RWPE2 (cell line): ENCODE results near the gene BSG.

ENCODE experiments used
- ATAC-seq: fragments of 200-7000 bp; cut with Tn5 transposase; 3 replicates; pipeline ENCODE4 v1.9.1; 2021; ENCODE audit warnings: low read depth
- DNase-seq: peaks from one replicate; pipeline ENCODE4 v3.0.0-alpha.2; 2020; ENCODE audit warnings: low spot score
- H3K27ac ChIP-seq: fragments of 450-650 bp; 2 replicates; pipeline ENCODE4 v1.5.1; 2017; ENCODE audit warnings: mild to moderate bottlenecking; ENCODE audit not compliant: poor library complexity, severe bottlenecking
- H3K27me3 ChIP-seq: fragments of 250-450 bp; sonication (Bioruptor Pico); 2 replicates; pipeline ENCODE4 v1.5.1; 2021; ENCODE audit warnings: mild to moderate bottlenecking, moderate library complexity; ENCODE audit not compliant: insufficient read depth, poor library complexity, severe bottlenecking
- H3K36me3 ChIP-seq: fragments of 250-450 bp; sonication (Bioruptor Pico); 2 replicates; pipeline ENCODE4 v1.5.1; 2020; ENCODE audit warnings: low read depth, mild to moderate bottlenecking, moderate library complexity
- H3K4me1 ChIP-seq: fragments of 250-450 bp; sonication (Bioruptor Pico); 2 replicates; pipeline ENCODE4 v1.5.1; 2021; ENCODE audit warnings: mild to moderate bottlenecking, moderate library complexity; ENCODE audit not compliant: insufficient read depth, poor library complexity, severe bottlenecking
- H3K4me3 ChIP-seq: fragments of 250-450 bp; sonication (Bioruptor Pico); 2 replicates; pipeline ENCODE4 v1.5.1; 2021; ENCODE audit warnings: mild to moderate bottlenecking, moderate library complexity; ENCODE audit not compliant: severe bottlenecking
- H3K9me3 ChIP-seq: fragments of 250-450 bp; sonication (Bioruptor Pico); 2 replicates; pipeline ENCODE4 v1.5.1; 2021; ENCODE audit warnings: mild to moderate bottlenecking, moderate library complexity; ENCODE audit not compliant: severe bottlenecking
- CTCF ChIP-seq: fragments of 450-650 bp; IDR thresholded peaks from one replicate; pipeline ENCODE4 v1.5.1; 2017; ENCODE audit warnings: mild to moderate bottlenecking, moderate library complexity; ENCODE audit not compliant: poor library complexity, severe bottlenecking

Gene BSG

GRCh38 chr19:610801-611480, 38.5 kb downstream of the BSG start:
- Histone ChIP-seq H3K27ac (no peak overlapping the region), H3K4me1 (no peaks in the 10 kb centered on the region), H3K9me3 (no peaks in the 10 kb centered on the region), H3K4me3 (no peak overlapping the region), H3K36me3 (no peaks in the 10 kb centered on the region), H3K27me3 (no peaks in the 10 kb centered on the region)
- TF ChIP-seq CTCF, result no peak
- no peak for ATAC-seq
- DNase-seq, result no peak

GRCh38 chr19:611481-611868, 39.1 kb downstream of the BSG start:
- no peaks in the 10 kb centered on the region for H3K36me3 ChIP-seq
- no peak overlapping the region for H3K27ac ChIP-seq
- H3K4me1 ChIP-seq, result no peaks in the 10 kb centered on the region
- no peaks in the 10 kb centered on the region for H3K27me3 ChIP-seq
- TF ChIP-seq CTCF, result no peak
- no peaks in the 10 kb centered on the region for H3K9me3 ChIP-seq
- peak; percentile 75 for ATAC-seq
- H3K4me3 ChIP-seq, result no peak overlapping the region
- no peak for DNase-seq

- Histone ChIP-seq H3K27ac (no peak overlapping the region), H3K4me3 (no peak overlapping the region), H3K36me3 (no peaks in the 10 kb centered on the region), H3K4me1 (no peaks in the 10 kb centered on the region), H3K27me3 (no peaks in the 10 kb centered on the region), H3K9me3 (no peaks in the 10 kb centered on the region)
- DNase-seq, result no peak
- no peak for ATAC-seq
- TF ChIP-seq CTCF, result no peak
Measured at GRCh38 chr19:612941-613340, 40.5 kb downstream of the BSG start.

GRCh38 chr19:613732-614567, 41.6 kb downstream of the BSG start:
- Histone ChIP-seq H3K9me3 (no peaks in the 10 kb centered on the region), H3K27me3 (no peaks in the 10 kb centered on the region), H3K27ac (no peak overlapping the region), H3K4me3 (no peak overlapping the region), H3K36me3 (no peaks in the 10 kb centered on the region; the same call in 1 of the 2 replicates), H3K4me1 (no peaks in the 10 kb centered on the region)
- no peak for TF ChIP-seq CTCF
- ATAC-seq (no peak), DNase-seq (no peak)
